Measurements from ENCODE around the gene GPS2.

GRCh38 chr17:7326186-7326585 lies 11.0 kb upstream of the GPS2 start:
- no peak for TF ChIP-seq CTCF (conservative IDR thresholded peaks at IDR 0.05; ENCODE audit: low read depth in 2 of 2)
- no peak for TF ChIP-seq POLR2AphosphoS5 (IDR thresholded peaks at IDR 0.05; ENCODE audit: low read depth)
- no peak for TF ChIP-seq EZH2 (IDR thresholded peaks at IDR 0.05; ENCODE audit: low read depth, unreplicated experiment)
- TF ChIP-seq REST (IDR thresholded peaks at IDR 0.05; ENCODE audit: unreplicated experiment), result no peak
- no peak for TF ChIP-seq ZNF114 (CRISPR knock-in tag; IDR thresholded peaks at IDR 0.05)
- TF ChIP-seq EZH2phosphoT487 (IDR thresholded peaks at IDR 0.05; ENCODE audit: unreplicated experiment), result no peak
- no peak for TF ChIP-seq CREB1 (CRISPR knock-in tag; IDR thresholded peaks at IDR 0.05; ENCODE audit: low read depth)
- TF ChIP-seq STAT1 (IDR thresholded peaks at IDR 0.05; ENCODE audit: unreplicated experiment), result no peak
- TF ChIP-seq NANOG (IDR thresholded peaks at IDR 0.05; ENCODE audit: borderline replicate concordance), result no peak
- TF ChIP-seq ETS1 (IDR thresholded peaks at IDR 0.05), result no peak
- no peak for TF ChIP-seq JUNB (IDR thresholded peaks at IDR 0.05; ENCODE audit: unreplicated experiment)
- no peak for TF ChIP-seq ZNF462 (CRISPR knock-in tag; IDR thresholded peaks at IDR 0.05)
